ENCODE measurements around the gene TFAP2E.

TFAP2E gene

GRCh38 chr1:35598895-35599294, 25.8 kb downstream of the TFAP2E start:
- H3K36me3 ChIP-seq: peaks cover 35% of the 10 kb centered on the region

GRCh38 chr1:35599411-35599810, 26.3 kb downstream of the TFAP2E start:
- Histone ChIP-seq H3K27me3 (no peaks in the 10 kb centered on the region), H3K36me3 (peaks cover 37% of the 10 kb centered on the region), H3K4me1 (ENCODE audit: control insufficient read depth in 1 of 2, insufficient read depth in 1 of 2, low read depth in 1 of 2, low read length in 1 of 2) (no peaks in the 10 kb centered on the region), H3K4me3 (ENCODE audit: low read depth in 1 of 2, low read length in 1 of 2) (no peak overlapping the region), H3K9me3 (no peaks in the 10 kb centered on the region), H3K27ac (no peak overlapping the region)
- TF ChIP-seq, protein P1, sequence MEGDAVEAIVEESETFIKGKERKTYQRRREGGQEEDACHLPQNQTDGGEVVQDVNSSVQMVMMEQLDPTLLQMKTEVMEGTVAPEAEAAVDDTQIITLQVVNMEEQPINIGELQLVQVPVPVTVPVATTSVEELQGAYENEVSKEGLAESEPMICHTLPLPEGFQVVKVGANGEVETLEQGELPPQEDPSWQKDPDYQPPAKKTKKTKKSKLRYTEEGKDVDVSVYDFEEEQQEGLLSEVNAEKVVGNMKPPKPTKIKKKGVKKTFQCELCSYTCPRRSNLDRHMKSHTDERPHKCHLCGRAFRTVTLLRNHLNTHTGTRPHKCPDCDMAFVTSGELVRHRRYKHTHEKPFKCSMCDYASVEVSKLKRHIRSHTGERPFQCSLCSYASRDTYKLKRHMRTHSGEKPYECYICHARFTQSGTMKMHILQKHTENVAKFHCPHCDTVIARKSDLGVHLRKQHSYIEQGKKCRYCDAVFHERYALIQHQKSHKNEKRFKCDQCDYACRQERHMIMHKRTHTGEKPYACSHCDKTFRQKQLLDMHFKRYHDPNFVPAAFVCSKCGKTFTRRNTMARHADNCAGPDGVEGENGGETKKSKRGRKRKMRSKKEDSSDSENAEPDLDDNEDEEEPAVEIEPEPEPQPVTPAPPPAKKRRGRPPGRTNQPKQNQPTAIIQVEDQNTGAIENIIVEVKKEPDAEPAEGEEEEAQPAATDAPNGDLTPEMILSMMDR (IDR thresholded peaks at IDR 0.05): no peak

More at GRCh38 chr1:35598895-35599294, 25.8 kb downstream of the TFAP2E start:
- H3K9me3 ChIP-seq: no peaks in the 10 kb centered on the region
- no peaks in the 10 kb centered on the region for H3K4me1 ChIP-seq (ENCODE audit: control insufficient read depth in 1 of 2, insufficient read depth in 1 of 2, low read depth in 1 of 2, low read length in 1 of 2)
- TF ChIP-seq, protein P1 (IDR thresholded peaks at IDR 0.05): no peak
- no peak overlapping the region for H3K27ac ChIP-seq
- no peak overlapping the region for H3K4me3 ChIP-seq (ENCODE audit: low read depth in 1 of 2, low read length in 1 of 2)
- no peaks in the 10 kb centered on the region for H3K27me3 ChIP-seq

DNA sequence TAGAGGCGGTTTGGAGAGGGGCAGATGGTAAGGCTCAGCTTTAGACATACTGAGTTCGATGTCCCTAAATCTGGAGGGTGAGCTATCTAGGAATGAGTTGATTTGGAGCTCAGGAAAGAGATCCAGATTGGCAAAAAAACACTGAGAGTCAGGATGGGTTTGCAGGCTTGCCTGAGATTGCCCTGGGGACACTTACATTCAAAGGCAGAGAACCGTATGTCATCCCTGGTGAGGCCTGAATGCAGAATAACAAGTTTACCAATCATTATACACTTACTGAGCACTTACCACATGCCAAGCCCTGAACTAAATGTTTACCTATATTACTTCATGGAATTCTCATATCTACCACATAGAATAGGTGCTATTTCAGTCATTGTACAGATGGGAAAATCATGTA, 27.5 kb downstream of the TFAP2E start:
- no peaks in the 10 kb centered on the region for H3K4me1 ChIP-seq (ENCODE audit: control insufficient read depth in 1 of 2, insufficient read depth in 1 of 2, low read depth in 1 of 2, low read length in 1 of 2)
- H3K4me3 ChIP-seq (ENCODE audit: low read depth in 1 of 2, low read length in 1 of 2): no peak overlapping the region
- no peaks in the 10 kb centered on the region for H3K27me3 ChIP-seq
- H3K27ac ChIP-seq: no peak overlapping the region
- peaks cover 41% of the 10 kb centered on the region for H3K36me3 ChIP-seq
- TF ChIP-seq, protein P1 (IDR thresholded peaks at IDR 0.05): no peak
- no peaks in the 10 kb centered on the region for H3K9me3 ChIP-seq

DNA sequence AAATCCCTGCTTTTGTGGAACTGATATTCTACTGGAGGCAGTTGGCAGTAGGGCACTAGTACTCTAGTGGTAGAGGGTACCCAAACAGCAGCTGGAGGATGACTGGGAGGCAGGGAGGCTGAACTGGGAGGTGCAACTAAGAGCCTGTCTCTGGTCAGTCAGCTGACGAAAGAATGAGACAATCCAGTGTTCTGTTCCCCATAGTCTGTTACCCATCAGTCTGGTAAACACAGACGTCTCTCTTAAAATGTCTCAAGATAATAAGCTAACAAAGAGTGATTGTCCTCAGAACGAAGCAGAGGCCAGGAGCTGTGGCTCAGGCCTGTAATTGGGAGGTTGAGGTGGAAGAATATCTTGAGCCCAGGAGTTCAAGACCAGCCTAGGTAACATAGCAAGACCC, 30.4 kb downstream of the TFAP2E start:
- peaks cover 58% of the 10 kb centered on the region for H3K36me3 ChIP-seq
- no peak overlapping the region for H3K4me3 ChIP-seq (ENCODE audit: low read depth in 1 of 2, low read length in 1 of 2)
- H3K27ac ChIP-seq: no peak overlapping the region

DNA sequence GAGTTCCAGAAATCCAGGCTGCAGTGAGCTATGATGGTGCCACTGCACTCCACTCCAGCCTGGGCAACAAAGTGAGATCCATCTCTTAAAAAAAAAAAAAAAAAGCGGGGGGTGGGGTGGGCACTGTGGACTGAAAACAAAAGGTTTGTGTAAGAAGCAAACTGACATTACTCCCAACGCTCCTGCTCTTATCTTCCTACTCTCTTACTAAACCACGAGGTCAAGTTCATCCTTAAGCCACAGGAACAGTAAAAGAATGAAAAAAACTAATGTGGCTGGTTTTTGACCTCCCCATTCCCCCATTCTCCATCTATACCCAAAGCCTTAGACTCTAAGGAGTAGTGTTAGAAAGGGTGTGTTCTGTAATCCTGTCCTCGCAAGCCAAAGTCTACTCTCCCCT, 30.8 kb downstream of the TFAP2E start:
- Histone ChIP-seq H3K4me3 (ENCODE audit: low read depth in 1 of 2, low read length in 1 of 2) (no peak overlapping the region), H3K36me3 (peaks cover 63% of the 10 kb centered on the region), H3K27ac (no peak overlapping the region), H3K9me3 (no peaks in the 10 kb centered on the region), H3K4me1 (ENCODE audit: control insufficient read depth in 1 of 2, insufficient read depth in 1 of 2, low read depth in 1 of 2, low read length in 1 of 2) (no peaks in the 10 kb centered on the region), H3K27me3 (no peaks in the 10 kb centered on the region)
- TF ChIP-seq, protein P1 (IDR thresholded peaks at IDR 0.05): no peak

More for the DNA sequence above, 30.4 kb downstream of the TFAP2E start:
- TF ChIP-seq, protein P1 (IDR thresholded peaks at IDR 0.05): no peak
- no peaks in the 10 kb centered on the region for H3K27me3 ChIP-seq
- no peaks in the 10 kb centered on the region for H3K4me1 ChIP-seq (ENCODE audit: control insufficient read depth in 1 of 2, insufficient read depth in 1 of 2, low read depth in 1 of 2, low read length in 1 of 2)
- no peaks in the 10 kb centered on the region for H3K9me3 ChIP-seq
